HG02623 (cell line): ENCODE data around the gene RNASE13.

ENCODE experiments used
- ATAC-seq: cut with Tn5 transposase; IDR thresholded peaks from one replicate; pipeline ENCODE4 v1.9.1; 2021; ENCODE audit warnings: moderate library complexity; ENCODE audit not compliant: unreplicated experiment

Gene RNASE13

GRCh38 chr14:21066882-21067502 lies 32.4 kb upstream of the RNASE13 start:
- no peak for ATAC-seq

GRCh38 chr14:21063479-21063878 lies 28.9 kb upstream of the RNASE13 start:
- ATAC-seq: no peak

- ATAC-seq: no peak
Measured at GRCh38 chr14:21061347-21061668, 26.7 kb upstream of the RNASE13 start.

- no peak for ATAC-seq
Measured at GRCh38 chr14:21060614-21061346, 26.2 kb upstream of the RNASE13 start.

GRCh38 chr14:21059842-21060613 lies 25.4 kb upstream of the RNASE13 start:
- ATAC-seq: no peak

GRCh38 chr14:21058903-21059302 lies 24.3 kb upstream of the RNASE13 start:
- ATAC-seq: no peak

GRCh38 chr14:21057803-21058675 lies 23.4 kb upstream of the RNASE13 start, which contains the start of gene RNASE8:
Gene RNASE8, plus strand, starts transcription at chr14:21057822. Its CDS starts 71 bp downstream, at chr14:21057893.
- no peak for ATAC-seq

- no peak for ATAC-seq
Measured at GRCh38 chr14:21056520-21057163, 22.0 kb upstream of the RNASE13 start.

GRCh38 chr14:21055432-21056117 lies 21.0 kb upstream of the RNASE13 start:
- no peak for ATAC-seq

- no peak for ATAC-seq
Measured at GRCh38 chr14:21054768-21055145, 20.1 kb upstream of the RNASE13 start.

- ATAC-seq: no peak
Measured at GRCh38 chr14:21054123-21054767, 19.6 kb upstream of the RNASE13 start.

GRCh38 chr14:21053184-21054122 lies 18.8 kb upstream of the RNASE13 start:
- no peak for ATAC-seq

- no peak for ATAC-seq
Measured at GRCh38 chr14:21050597-21050996, 16.0 kb upstream of the RNASE13 start.

GRCh38 chr14:21049271-21049673 lies 14.7 kb upstream of the RNASE13 start:
- ATAC-seq: no peak

- ATAC-seq: no peak
Measured at GRCh38 chr14:21048638-21049037, 14.0 kb upstream of the RNASE13 start.

- no peak for ATAC-seq
Measured at GRCh38 chr14:21047378-21047781, 12.8 kb upstream of the RNASE13 start.

GRCh38 chr14:21043974-21044618 lies 9.5 kb upstream of the RNASE13 start:
- ATAC-seq: no peak
